ENCODE results near the gene KCNH8. TPM values are rescaled to one million over a fixed set of nuclear protein-coding genes. Genes with fewer than 3 reads are reported as not detected.

Gene KCNH8
- total RNA-seq, 1 donor, result not detected

- H3K4me2 ChIP-seq (ENCODE audit: insufficient read depth, low read length), result no peak overlapping the region
- H4K20me1 ChIP-seq (ENCODE audit: insufficient read depth, low read length), result no peaks in the 10 kb centered on the region
- no peak for TF ChIP-seq CTCF (IDR thresholded peaks at IDR 0.05; ENCODE audit: extremely low read depth, low read depth, low read length)
- H3K4me1 ChIP-seq (ENCODE audit: insufficient read depth, low read length), result no peaks in the 10 kb centered on the region
- H3K36me3 ChIP-seq (ENCODE audit: insufficient read depth, low read length), result no peaks in the 10 kb centered on the region
- no peak overlapping the region for H3K27ac ChIP-seq (ENCODE audit: low read depth, low read length)
- no peaks in the 10 kb centered on the region for H3K79me2 ChIP-seq (ENCODE audit: insufficient read depth, low read length)
- no peak overlapping the region for H3K4me3 ChIP-seq (ENCODE audit: insufficient read depth, low read length)
- no peak for DNase-seq (ENCODE audit: insufficient read length, low spot score, missing footprints)
- H3K27me3 ChIP-seq (ENCODE audit: insufficient read depth, low read length), result no peaks in the 10 kb centered on the region
- no peak overlapping the region for H2AFZ ChIP-seq (ENCODE audit: low read length)
- no peaks in the 10 kb centered on the region for H3K9me3 ChIP-seq (ENCODE audit: low read depth, low read length)
Observed at GRCh38 chr3:19206540-19206939, 58.2 kb downstream of the KCNH8 start.

- Histone ChIP-seq H3K4me3 (ENCODE audit: insufficient read depth, low read length) (no peak overlapping the region), H4K20me1 (ENCODE audit: insufficient read depth, low read length) (no peaks in the 10 kb centered on the region), H3K27ac (ENCODE audit: low read depth, low read length) (no peak overlapping the region), H3K79me2 (ENCODE audit: insufficient read depth, low read length) (no peaks in the 10 kb centered on the region), H3K36me3 (ENCODE audit: insufficient read depth, low read length) (no peaks in the 10 kb centered on the region), H3K9me3 (ENCODE audit: low read depth, low read length) (peaks cover 4% of the 10 kb centered on the region), H2AFZ (ENCODE audit: low read length) (no peak overlapping the region), H3K4me2 (ENCODE audit: insufficient read depth, low read length) (no peak overlapping the region), H3K4me1 (ENCODE audit: insufficient read depth, low read length) (no peaks in the 10 kb centered on the region), H3K27me3 (ENCODE audit: insufficient read depth, low read length) (no peaks in the 10 kb centered on the region)
- no peak for DNase-seq (ENCODE audit: insufficient read length, low spot score, missing footprints)
- TF ChIP-seq CTCF (IDR thresholded peaks at IDR 0.05; ENCODE audit: extremely low read depth, low read depth, low read length), result no peak
Observed at GRCh38 chr3:19213603-19214220, 65.4 kb downstream of the KCNH8 start.

GRCh38 chr3:19215427-19215826 is 67.1 kb downstream of the KCNH8 start:
- no peak overlapping the region for H3K4me2 ChIP-seq (ENCODE audit: insufficient read depth, low read length)
- no peaks in the 10 kb centered on the region for H4K20me1 ChIP-seq (ENCODE audit: insufficient read depth, low read length)
- H3K79me2 ChIP-seq (ENCODE audit: insufficient read depth, low read length), result no peaks in the 10 kb centered on the region
- H3K4me3 ChIP-seq (ENCODE audit: insufficient read depth, low read length), result no peak overlapping the region
- no peaks in the 10 kb centered on the region for H3K36me3 ChIP-seq (ENCODE audit: insufficient read depth, low read length)
- no peaks in the 10 kb centered on the region for H3K4me1 ChIP-seq (ENCODE audit: insufficient read depth, low read length)
- H3K27ac ChIP-seq (ENCODE audit: low read depth, low read length), result no peak overlapping the region
- H2AFZ ChIP-seq (ENCODE audit: low read length), result no peak overlapping the region
- no peaks in the 10 kb centered on the region for H3K27me3 ChIP-seq (ENCODE audit: insufficient read depth, low read length)
- no peak for TF ChIP-seq CTCF (IDR thresholded peaks at IDR 0.05; ENCODE audit: extremely low read depth, low read depth, low read length)
- no peak for DNase-seq (ENCODE audit: insufficient read length, low spot score, missing footprints)
- peaks cover 7% of the 10 kb centered on the region for H3K9me3 ChIP-seq (ENCODE audit: low read depth, low read length)

GRCh38 chr3:19216669-19217337 is 68.5 kb downstream of the KCNH8 start:
- DNase-seq (ENCODE audit: insufficient read length, low spot score, missing footprints), result no peak
- Histone ChIP-seq H3K4me2 (ENCODE audit: insufficient read depth, low read length) (no peak overlapping the region), H2AFZ (ENCODE audit: low read length) (no peak overlapping the region), H3K36me3 (ENCODE audit: insufficient read depth, low read length) (no peaks in the 10 kb centered on the region), H4K20me1 (ENCODE audit: insufficient read depth, low read length) (no peaks in the 10 kb centered on the region), H3K4me1 (ENCODE audit: insufficient read depth, low read length) (no peaks in the 10 kb centered on the region), H3K79me2 (ENCODE audit: insufficient read depth, low read length) (no peaks in the 10 kb centered on the region), H3K27ac (ENCODE audit: low read depth, low read length) (no peak overlapping the region), H3K9me3 (ENCODE audit: low read depth, low read length) (peaks cover 7% of the 10 kb centered on the region), H3K27me3 (ENCODE audit: insufficient read depth, low read length) (no peaks in the 10 kb centered on the region), H3K4me3 (ENCODE audit: insufficient read depth, low read length) (no peak overlapping the region)
- no peak for TF ChIP-seq CTCF (IDR thresholded peaks at IDR 0.05; ENCODE audit: extremely low read depth, low read depth, low read length)

Data from osteoblast (primary cell).